Placental pericyte (primary cell): ENCODE data around the gene HHAT. TPM values are rescaled to one million over a fixed set of nuclear protein-coding genes. Genes with fewer than 3 reads are reported as not detected.

ENCODE experiments used
- small RNA-seq: library from RNA; depleted of rRNA; stranded (forward); fragments of <200 nt; gene quantifications from one replicate; pipeline ENCODE3, GENCODE V24; 2012; ENCODE audit warnings: low replicate concordance
- total RNA-seq: library from RNA; depleted of rRNA; stranded (reverse); fragments of >200 nt; gene quantifications from 2 replicates; pipeline ENCODE4 v1.2.3, GENCODE V29; 2012

The HHAT gene
- total RNA-seq = 2.8 and 4.2 TPM in 2 replicates

DNA sequence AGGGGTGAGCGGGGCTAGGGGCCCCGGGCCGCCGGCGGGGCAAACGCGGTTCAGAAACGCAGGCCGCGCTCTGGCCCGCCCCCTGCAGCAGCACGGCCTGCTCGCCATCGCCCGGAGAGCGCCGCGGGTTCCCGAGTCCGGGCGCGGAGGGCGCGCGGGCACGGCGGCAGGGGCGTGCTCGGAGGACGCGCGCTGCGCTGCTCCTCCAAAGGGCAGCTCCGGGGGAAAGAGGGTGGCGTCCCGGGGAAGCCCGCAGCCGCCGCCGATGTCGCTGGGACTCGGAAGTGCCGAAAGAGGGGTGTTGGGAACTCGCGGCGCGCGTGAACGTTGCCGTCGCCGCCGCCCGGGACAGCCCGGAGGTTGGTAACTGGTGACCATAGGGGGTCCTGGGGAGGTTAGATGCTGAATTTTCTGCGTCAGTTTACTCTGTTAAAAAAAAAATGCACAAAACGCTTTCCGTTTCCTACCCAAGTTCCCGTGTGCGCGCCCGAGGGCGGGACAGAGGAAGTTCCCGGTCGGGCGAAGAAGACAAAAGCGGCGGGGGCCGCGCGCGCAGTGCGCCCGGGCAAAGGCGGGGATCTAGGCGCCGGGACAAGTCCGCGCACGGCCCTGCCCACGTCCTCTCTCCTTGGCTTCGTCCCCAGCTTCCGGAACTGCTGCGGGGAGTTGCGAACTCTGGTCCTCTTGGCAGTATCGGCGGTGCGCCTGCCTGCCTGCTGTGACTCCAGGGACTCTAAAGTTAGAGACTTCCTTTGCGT is at the start of gene HHAT:
HHAT (plus strand) TSS at position 157 of the 758 bp plus-strand sequence. CDS start 20,074 bp downstream, outside the sequence.

Small RNAs within 50 kb of the gene (small RNA-seq; reads per million reads assigned to genes)
- gene RNU5A-8P = 756 reads per million, percentile 99 among the genes with 10 or more reads in this experiment

Other genes starting within 250 kb of the HHAT start
- 0.22 and 0.72 TPM in 2 replicates for gene SERTAD4, start 96.1 kb upstream of the HHAT start, total RNA-seq